Neutrophil (primary cell): ENCODE measurements around the gene FAM83C.
"Not testable (repeated sequence)": the region's sequence is repeated elsewhere in the genome, so short reads cannot be mapped to it uniquely, and the experiment has no call there.

Source experiments
- H3K27ac ChIP-seq: fragments of 200-600 bp; sonication (generic); 2 replicates; pipeline ENCODE4 v1.5.1; 2016; ENCODE audit warnings: mild to moderate bottlenecking, moderate library complexity
- H3K27me3 ChIP-seq: fragments of 200-600 bp; sonication (generic); 2 replicates; pipeline ENCODE4 v1.6.0; 2016; ENCODE audit warnings: mild to moderate bottlenecking
- H3K36me3 ChIP-seq: fragments of 200-600 bp; sonication (generic); 2 replicates; pipeline ENCODE4 v1.5.1; 2017
- H3K4me1 ChIP-seq, 2 experiments: fragments of 200-600 bp in 1 of 2; sonication (generic) in 1 of 2; 1 replicate in 1 of 2; 2 replicates in 1 of 2; pipeline versions ENCODE4 v1.5.1 to v1.6.1; 2013 to 2016; ENCODE audit warnings: low read depth in 1 of 2, low read length in 1 of 2, mild to moderate bottlenecking in 1 of 2, moderate library complexity in 1 of 2; ENCODE audit not compliant: control insufficient read depth in 1 of 2, insufficient read depth in 1 of 2
- H3K4me3 ChIP-seq, 2 experiments: fragments of 200-600 bp in 1 of 2; sonication (generic) in 1 of 2; 1 replicate in 1 of 2; 2 replicates in 1 of 2; pipeline ENCODE4 v1.5.1; 2013 to 2016; ENCODE audit warnings: low read depth in 1 of 2, low read length in 1 of 2, mild to moderate bottlenecking in 1 of 2, moderate library complexity in 1 of 2
- H3K9me3 ChIP-seq: fragments of 200-600 bp; sonication (generic); 2 replicates; pipeline ENCODE4 v1.5.1; 2016
- CTCF ChIP-seq: fragments of 200-600 bp; sonication (generic); IDR thresholded peaks from 2 replicates; pipeline ENCODE4 v1.5.1; 2016; ENCODE audit warnings: antibody characterized with exemption

FAM83C gene

DNA sequence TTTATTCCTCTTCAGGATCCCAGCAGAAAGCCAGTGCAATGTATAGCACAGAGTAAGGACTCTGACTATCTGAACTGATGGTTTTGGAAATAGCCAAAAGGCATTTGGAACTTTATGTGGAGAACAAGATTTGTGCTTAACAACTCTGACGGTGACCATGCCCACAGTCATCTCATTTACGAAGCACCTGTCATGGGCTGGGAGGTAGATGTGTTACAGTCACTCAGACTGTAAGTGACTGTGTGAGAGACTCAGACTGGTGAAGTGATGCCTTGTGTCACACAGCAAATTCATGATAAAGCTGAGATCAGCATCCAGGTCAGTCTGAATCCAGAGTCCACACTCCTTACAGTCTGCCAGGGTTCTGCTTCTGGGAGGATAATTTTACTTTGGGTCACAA, 23.9 kb upstream of the FAM83C start:
- Histone ChIP-seq H3K27me3 (no peaks in the 10 kb centered on the region), H3K27ac (no peak overlapping the region), H3K9me3 (no peaks in the 10 kb centered on the region), H3K4me1 (no peaks in the 10 kb centered on the region), H3K4me3 (no peak overlapping the region), H3K36me3 (no peaks in the 10 kb centered on the region)
- TF ChIP-seq CTCF = no peak

- not testable (repeated sequence) for H3K4me1 ChIP-seq, H3K4me3 ChIP-seq, H3K36me3 ChIP-seq, H3K27ac ChIP-seq, H3K9me3 ChIP-seq, H3K27me3 ChIP-seq
Measured at GRCh38 chr20:35315632-35316020, 23.4 kb upstream of the FAM83C start.

- Histone ChIP-seq H3K9me3 (no peaks in the 10 kb centered on the region), H3K4me1 (no peaks in the 10 kb centered on the region), H3K36me3 (no peaks in the 10 kb centered on the region), H3K27ac (no peak overlapping the region), H3K27me3 (no peaks in the 10 kb centered on the region), H3K4me3 (no peak overlapping the region)
- TF ChIP-seq CTCF = no peak
Measured at GRCh38 chr20:35314816-35315631, 22.8 kb upstream of the FAM83C start.

DNA sequence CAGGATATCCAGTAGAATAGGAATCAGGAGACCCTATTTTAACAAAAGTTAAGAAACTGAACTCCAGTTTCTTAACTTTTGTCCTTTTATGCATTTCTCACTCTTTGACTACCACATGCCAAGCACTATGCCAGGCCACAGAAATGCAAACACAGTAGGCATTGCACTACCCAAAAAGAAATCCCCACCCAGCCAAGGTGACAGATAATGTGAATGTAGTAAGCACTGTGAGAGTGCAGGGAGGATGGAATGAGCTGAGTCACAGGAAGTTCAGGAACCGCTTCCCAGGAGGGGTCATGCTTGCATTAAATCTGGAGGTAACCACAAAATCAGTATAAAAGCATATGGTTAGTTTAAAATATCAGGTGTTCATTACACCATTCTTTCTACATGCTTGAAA, 20.1 kb upstream of the FAM83C start:
- H3K27ac ChIP-seq = no peak overlapping the region
- no peaks in the 10 kb centered on the region for H3K36me3 ChIP-seq
- H3K4me3 ChIP-seq = no peak overlapping the region
- no peaks in the 10 kb centered on the region for H3K9me3 ChIP-seq
- peaks cover 0 to under 1% of the 10 kb centered on the region in 2 experiments for H3K4me1 ChIP-seq
- no peaks in the 10 kb centered on the region for H3K27me3 ChIP-seq
- no peak for TF ChIP-seq CTCF

- no peaks in the 10 kb centered on the region for H3K9me3 ChIP-seq
- TF ChIP-seq CTCF = no peak
- no peak overlapping the region for H3K27ac ChIP-seq
- H3K4me3 ChIP-seq = no peak overlapping the region
- H3K36me3 ChIP-seq = no peaks in the 10 kb centered on the region
- no peaks in the 10 kb centered on the region for H3K27me3 ChIP-seq
- peaks cover 0 to 5% of the 10 kb centered on the region in 2 experiments for H3K4me1 ChIP-seq
Measured at GRCh38 chr20:35311822-35312221, 19.6 kb upstream of the FAM83C start.

GRCh38 chr20:35311409-35311808, 19.2 kb upstream of the FAM83C start:
- Histone ChIP-seq H3K27ac (no peak overlapping the region), H3K27me3 (no peaks in the 10 kb centered on the region), H3K4me1 (peaks cover 0 to 6% of the 10 kb centered on the region in 2 experiments), H3K9me3 (no peaks in the 10 kb centered on the region), H3K36me3 (no peaks in the 10 kb centered on the region), H3K4me3 (no peak overlapping the region)
- TF ChIP-seq CTCF = no peak
